SK-N-SH (cell line): ENCODE measurements around the gene CDH23. TPM values are rescaled to one million over a fixed set of nuclear protein-coding genes. Genes with fewer than 3 reads are reported as not detected.

Source experiments
- CTCF ChIA-PET: fragments of 300-600, 350-600 bp; formaldehyde crosslinking; extraction: SDS; loops from one replicate; lab custom pipeline; 2021; lab: Yijun Ruan, JAX
- POLR2A ChIA-PET: fragments of 350-600 bp; sonication (Branson Sonifier 250); formaldehyde crosslinking; extraction: SDS; loops from one replicate; lab custom pipeline; 2020; ENCODE audit warnings: antibody characterized with exemption, inconsistent platforms; lab: Yijun Ruan, JAX
- DNase-seq: peaks from one replicate; pipeline ENCODE4 v3.0.0; 2012
- H2AFZ ChIP-seq: fragments of 200-600 bp; sonication (generic); 2 replicates; pipeline ENCODE4 v1.8.1; 2016; ENCODE audit warnings: antibody characterized with exemption, mild to moderate bottlenecking, low read depth
- H3F3A ChIP-seq: fragments of 200-600 bp; sonication (generic); replicated peaks from 2 replicates; pipeline ENCODE3; 2016; ENCODE audit warnings: antibody characterized with exemption, mild to moderate bottlenecking; ENCODE audit not compliant: insufficient read depth
- H3K27ac ChIP-seq, 2 experiments: fragments of 200-500 bp in 1 of 2; fragments of 200-600 bp in 1 of 2; sonication (Bioruptor generic) in 1 of 2; sonication (generic), shearing (Covaris generic) in 1 of 2; 2 replicates each; pipeline versions ENCODE4 v1.5.1 to v1.6.1; 2014 to 2016; ENCODE audit warnings: low read depth in 2 of 2, inconsistent platforms in 1 of 2, low read length in 1 of 2, mild to moderate bottlenecking in 1 of 2, mixed read lengths in 1 of 2
- H3K27me3 ChIP-seq: fragments of 200-600 bp; sonication (generic), shearing (Covaris generic); 2 replicates; pipeline ENCODE4 v1.6.1; 2016; ENCODE audit warnings: mixed run types; ENCODE audit not compliant: insufficient read depth
- H3K36me3 ChIP-seq, 2 experiments: fragments of 200-500 bp in 1 of 2; fragments of 200-600 bp in 1 of 2; sonication (Bioruptor generic) in 1 of 2; sonication (generic) in 1 of 2; replicated peaks in 1 of 2; 2 replicates each; pipeline versions ENCODE3 to v1.5.1; 2014 to 2016; ENCODE audit warnings: low read length in 1 of 2, mild to moderate bottlenecking in 1 of 2; ENCODE audit not compliant: insufficient read depth in 2 of 2, control insufficient read depth in 1 of 2
- H3K4me1 ChIP-seq, 2 experiments: fragments of 200-500 bp in 1 of 2; fragments of 200-600 bp in 1 of 2; sonication (Bioruptor generic) in 1 of 2; sonication (generic), shearing (Covaris generic) in 1 of 2; 2 replicates each; pipeline versions ENCODE4 v1.5.1 to v1.6.1; 2014 to 2016; ENCODE audit warnings: low read depth in 1 of 2, low read length in 1 of 2, mixed run types in 1 of 2; ENCODE audit not compliant: insufficient read depth in 2 of 2, control insufficient read depth in 1 of 2
- H3K4me2 ChIP-seq: fragments of 200-600 bp; sonication (generic), shearing (Covaris generic); 2 replicates; pipeline ENCODE4 v1.6.1; 2017; ENCODE audit warnings: mixed run types
- H3K4me3 ChIP-seq, 2 experiments: fragments of 200-500 bp in 1 of 2; fragments of 200-600 bp in 1 of 2; sonication (Bioruptor generic) in 1 of 2; sonication (generic), shearing (Covaris generic) in 1 of 2; 2 replicates each; pipeline versions ENCODE4 v1.5.1 to v1.8.1; 2014 to 2016; ENCODE audit warnings: low read depth in 2 of 2, inconsistent platforms in 1 of 2, low read length in 1 of 2, mild to moderate bottlenecking in 1 of 2, mixed read lengths in 1 of 2, moderate library complexity in 1 of 2
- H3K79me2 ChIP-seq: fragments of 200-600 bp; sonication (generic); 2 replicates; pipeline ENCODE4 v1.8.1; 2017; ENCODE audit warnings: mild to moderate bottlenecking; ENCODE audit not compliant: insufficient read depth
- H3K9ac ChIP-seq: fragments of 200-600 bp; sonication (generic); 2 replicates; pipeline ENCODE4 v1.6.1; 2017; ENCODE audit warnings: mixed run types
- H3K9me2 ChIP-seq: fragments of 200-600 bp; sonication (generic); 2 replicates; pipeline ENCODE4 v1.6.1; 2017; ENCODE audit warnings: mixed run types
- H3K9me3 ChIP-seq: fragments of 200-600 bp; sonication (generic); 2 replicates; pipeline ENCODE4 v1.6.1; 2017; ENCODE audit warnings: mixed run types, mild to moderate bottlenecking, moderate library complexity
- H4K20me1 ChIP-seq: fragments of 200-600 bp; sonication (generic); 2 replicates; pipeline ENCODE4 v1.6.1; 2017; ENCODE audit warnings: mild to moderate bottlenecking, mixed run types; ENCODE audit not compliant: insufficient read depth
- ELF1 ChIP-seq: IDR thresholded peaks from 2 replicates; pipeline ENCODE4 v1.4.0; 2012
- EP300 ChIP-seq, 2 experiments: IDR thresholded peaks; 2 replicates each; pipeline versions ENCODE4 v1.4.0 to v1.6.1; 2012; ENCODE audit warnings: borderline replicate concordance in 1 of 2, low read depth in 1 of 2, low read length in 1 of 2
- EZH2phosphoT487 ChIP-seq: fragments of 200-600 bp; sonication (generic); IDR thresholded peaks from 2 replicates; pipeline ENCODE4 v1.6.1; 2017; ENCODE audit warnings: low read depth, mixed run types, mild to moderate bottlenecking, antibody characterized with exemption, moderate library complexity, borderline replicate concordance
- FOXM1 ChIP-seq: IDR thresholded peaks from 2 replicates; pipeline ENCODE4 v1.4.0; 2012; ENCODE audit warnings: low read depth, mild to moderate bottlenecking
- GABPA ChIP-seq: IDR thresholded peaks from 2 replicates; pipeline ENCODE4 v1.4.0; 2012; ENCODE audit warnings: low read depth, mild to moderate bottlenecking
- GATA2 ChIP-seq: sonication (generic); formaldehyde crosslinking; IDR thresholded peaks from 2 replicates; pipeline ENCODE4 v1.5.0; 2020; ENCODE audit warnings: mild to moderate bottlenecking, missing genetic modification reagents
- MXI1 ChIP-seq: IDR thresholded peaks from 2 replicates; pipeline ENCODE4 v1.6.1; 2012; ENCODE audit warnings: mild to moderate bottlenecking, low read depth, low read length, improper control_type of control experiment
- NRF1 ChIP-seq: IDR thresholded peaks from 2 replicates; pipeline ENCODE4 v1.6.1; 2012; ENCODE audit warnings: low read depth, mild to moderate bottlenecking, low read length
- RAD21 ChIP-seq: IDR thresholded peaks from 2 replicates; pipeline ENCODE4 v1.6.1; 2012; ENCODE audit warnings: mild to moderate bottlenecking, low read length
- RCOR1 ChIP-seq: fragments of 150-350 bp; IDR thresholded peaks from 2 replicates; pipeline ENCODE4 v1.6.1; 2017; ENCODE audit warnings: antibody characterized with exemption, low read length
- RXRA ChIP-seq: IDR thresholded peaks from 2 replicates; pipeline ENCODE4 v1.4.0; 2012; ENCODE audit warnings: low read depth, mild to moderate bottlenecking, borderline replicate concordance
- SIN3A ChIP-seq: IDR thresholded peaks from 2 replicates; pipeline ENCODE4 v1.6.1; 2012; ENCODE audit warnings: low read depth, mild to moderate bottlenecking, low read length, moderate library complexity, borderline replicate concordance
- SMC3 ChIP-seq: IDR thresholded peaks from 2 replicates; pipeline ENCODE4 v1.6.1; 2012; ENCODE audit warnings: low read depth, low read length, improper control_type of control experiment
- TCF12 ChIP-seq: IDR thresholded peaks from 2 replicates; pipeline ENCODE4 v1.4.0; 2012
- WGBS: methylation state at CpG from one replicate; pipeline ENCODE4 v1.1.6; 2017; ENCODE audit warnings: low lambda C conversion rate; 5-methylcytosine and 5-hydroxymethylcytosine counted together
- polyA plus RNA-seq, 3 experiments: library from polyadenylated mRNA; depleted of rRNA; stranded (reverse); fragments of >200 nt; gene quantifications; 2 replicates each; pipeline ENCODE4 v1.2.3, GENCODE V29; 2012
- TF ChIP-seq, protein P1 (sequence below): fragments of 150-350 bp; IDR thresholded peaks from 2 replicates; pipeline ENCODE4 v1.6.1; 2016; ENCODE audit warnings: mild to moderate bottlenecking, low read depth, low read length
- TF ChIP-seq, protein P2 (sequence below): IDR thresholded peaks from 2 replicates; pipeline ENCODE4 v1.4.0; 2012; ENCODE audit warnings: low read depth
- TF ChIP-seq, protein P3 (sequence below): IDR thresholded peaks from 2 replicates; pipeline ENCODE4 v1.4.0; 2012; ENCODE audit warnings: low read depth, borderline replicate concordance
- TF ChIP-seq, protein P4 (sequence below): fragments of 150-350 bp; IDR thresholded peaks from 2 replicates; pipeline ENCODE4 v1.6.1; 2017; ENCODE audit warnings: antibody characterized with exemption, low read length, low read depth, borderline replicate concordance

CDH23 gene
- polyA plus RNA-seq, 1 of the 3 experiments (the other 2 are of a cell fraction): 0.03 TPM

DNA sequence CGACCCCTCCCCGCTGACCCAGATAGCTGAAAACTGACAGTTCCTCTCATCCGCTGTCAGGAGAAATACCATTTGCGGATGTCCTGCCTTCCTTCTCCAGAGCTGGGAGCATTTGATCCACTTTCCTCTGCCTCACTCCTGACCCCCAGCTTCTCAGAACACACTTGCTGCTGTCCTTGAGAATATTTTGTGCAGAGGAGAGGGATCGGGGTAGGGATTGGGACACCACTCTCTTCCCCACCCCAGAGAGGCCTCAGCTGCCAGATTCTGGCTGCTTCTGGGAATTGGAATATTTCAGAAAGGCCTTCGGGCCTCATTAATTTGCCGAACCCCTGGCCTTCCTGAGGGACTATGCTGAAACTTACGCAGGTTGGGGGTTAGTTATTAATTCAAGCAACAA lies 225.9 kb downstream of the CDH23 start:
- CTCF ChIA-PET: interaction anchor here (1.0 to 11.0 kb wide), 12 partner anchors 11 to 274 kb away, joined by 3 to 74 read pairs (median 6); no protein-coding TSS in a partner anchor
- WGBS: 81% methylated on average over 8 of the region's 8 CpGs

More for the DNA sequence above, 225.9 kb downstream of the CDH23 start:
- no peaks in the 10 kb centered on the region for H3K9me3 ChIP-seq
- TF ChIP-seq RCOR1 (no peak), NRF1 (no peak), TCF12 (no peak), EZH2phosphoT487 (no peak), SMC3 (no peak), SIN3A (no peak), RXRA (no peak), GATA2 (CRISPR knock-in tag) (no peak), EP300 (IDR thresholded peaks at IDR 0.05; ENCODE audit: borderline replicate concordance in 1 of 2, low read depth in 1 of 2, low read length in 1 of 2) (no peak), FOXM1 (no peak), ELF1 (no peak), MXI1 (no peak), RAD21 (no peak), GABPA (no peak)
- TF ChIP-seq, protein P1, sequence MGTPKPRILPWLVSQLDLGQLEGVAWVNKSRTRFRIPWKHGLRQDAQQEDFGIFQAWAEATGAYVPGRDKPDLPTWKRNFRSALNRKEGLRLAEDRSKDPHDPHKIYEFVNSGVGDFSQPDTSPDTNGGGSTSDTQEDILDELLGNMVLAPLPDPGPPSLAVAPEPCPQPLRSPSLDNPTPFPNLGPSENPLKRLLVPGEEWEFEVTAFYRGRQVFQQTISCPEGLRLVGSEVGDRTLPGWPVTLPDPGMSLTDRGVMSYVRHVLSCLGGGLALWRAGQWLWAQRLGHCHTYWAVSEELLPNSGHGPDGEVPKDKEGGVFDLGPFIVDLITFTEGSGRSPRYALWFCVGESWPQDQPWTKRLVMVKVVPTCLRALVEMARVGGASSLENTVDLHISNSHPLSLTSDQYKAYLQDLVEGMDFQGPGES: no peak
- TF ChIP-seq, protein P2, sequence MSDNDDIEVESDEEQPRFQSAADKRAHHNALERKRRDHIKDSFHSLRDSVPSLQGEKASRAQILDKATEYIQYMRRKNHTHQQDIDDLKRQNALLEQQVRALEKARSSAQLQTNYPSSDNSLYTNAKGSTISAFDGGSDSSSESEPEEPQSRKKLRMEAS: no peak
- TF ChIP-seq, protein P3, sequence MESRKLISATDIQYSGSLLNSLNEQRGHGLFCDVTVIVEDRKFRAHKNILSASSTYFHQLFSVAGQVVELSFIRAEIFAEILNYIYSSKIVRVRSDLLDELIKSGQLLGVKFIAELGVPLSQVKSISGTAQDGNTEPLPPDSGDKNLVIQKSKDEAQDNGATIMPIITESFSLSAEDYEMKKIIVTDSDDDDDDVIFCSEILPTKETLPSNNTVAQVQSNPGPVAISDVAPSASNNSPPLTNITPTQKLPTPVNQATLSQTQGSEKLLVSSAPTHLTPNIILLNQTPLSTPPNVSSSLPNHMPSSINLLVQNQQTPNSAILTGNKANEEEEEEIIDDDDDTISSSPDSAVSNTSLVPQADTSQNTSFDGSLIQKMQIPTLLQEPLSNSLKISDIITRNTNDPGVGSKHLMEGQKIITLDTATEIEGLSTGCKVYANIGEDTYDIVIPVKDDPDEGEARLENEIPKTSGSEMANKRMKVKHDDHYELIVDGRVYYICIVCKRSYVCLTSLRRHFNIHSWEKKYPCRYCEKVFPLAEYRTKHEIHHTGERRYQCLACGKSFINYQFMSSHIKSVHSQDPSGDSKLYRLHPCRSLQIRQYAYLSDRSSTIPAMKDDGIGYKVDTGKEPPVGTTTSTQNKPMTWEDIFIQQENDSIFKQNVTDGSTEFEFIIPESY: no peak
- TF ChIP-seq, protein P4, sequence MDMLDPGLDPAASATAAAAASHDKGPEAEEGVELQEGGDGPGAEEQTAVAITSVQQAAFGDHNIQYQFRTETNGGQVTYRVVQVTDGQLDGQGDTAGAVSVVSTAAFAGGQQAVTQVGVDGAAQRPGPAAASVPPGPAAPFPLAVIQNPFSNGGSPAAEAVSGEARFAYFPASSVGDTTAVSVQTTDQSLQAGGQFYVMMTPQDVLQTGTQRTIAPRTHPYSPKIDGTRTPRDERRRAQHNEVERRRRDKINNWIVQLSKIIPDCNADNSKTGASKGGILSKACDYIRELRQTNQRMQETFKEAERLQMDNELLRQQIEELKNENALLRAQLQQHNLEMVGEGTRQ: no peak
- no peak overlapping the region for H3K27ac ChIP-seq
- peaks cover 20 to 30% of the 10 kb centered on the region in 2 experiments; a peak in 1 of 4 replicates for H3K4me1 ChIP-seq
- H3K9me2 ChIP-seq: no peaks in the 10 kb centered on the region
- H2AFZ ChIP-seq: 0 out of 2 replicates have a peak overlapping the region, but pooled peaks have one; percentile 82
- H3F3A ChIP-seq: no peaks in the 10 kb centered on the region
- no peak overlapping the region for H3K9ac ChIP-seq
- H3K79me2 ChIP-seq: no peaks in the 10 kb centered on the region
- H3K4me3 ChIP-seq: no peak overlapping the region
- no peaks in the 10 kb centered on the region for H4K20me1 ChIP-seq
- H3K36me3 ChIP-seq: no peaks in the 10 kb centered on the region
- no peaks in the 10 kb centered on the region; the same call in 1 of the 2 replicates for H3K27me3 ChIP-seq
- no peak for DNase-seq
- H3K4me2 ChIP-seq: peak overlapping the region; percentile 62
- POLR2A ChIA-PET: no interaction called here
